HL-60 (cell line): Measurements from ENCODE around the gene CENPA.
A peak's percentile ranks its signal among the peaks of the same experiment; 100 is the strongest.

Experiments used
- POLR2AphosphoS5 ChIP-seq: IDR thresholded peaks from 2 replicates; pipeline ENCODE4 v1.6.1; 2012; ENCODE audit warnings: low read depth
- TF ChIP-seq, protein P1 (sequence below): IDR thresholded peaks from one replicate; pipeline ENCODE4 v1.5.1; 2011; ENCODE audit warnings: low read length, control low read depth, inconsistent platforms; ENCODE audit not compliant: insufficient read depth
- TF ChIP-seq, protein P2 (sequence below): IDR thresholded peaks from 2 replicates; pipeline ENCODE4 v1.6.1; 2012; ENCODE audit warnings: low read depth; ENCODE audit not compliant: insufficient replicate concordance

DNA sequence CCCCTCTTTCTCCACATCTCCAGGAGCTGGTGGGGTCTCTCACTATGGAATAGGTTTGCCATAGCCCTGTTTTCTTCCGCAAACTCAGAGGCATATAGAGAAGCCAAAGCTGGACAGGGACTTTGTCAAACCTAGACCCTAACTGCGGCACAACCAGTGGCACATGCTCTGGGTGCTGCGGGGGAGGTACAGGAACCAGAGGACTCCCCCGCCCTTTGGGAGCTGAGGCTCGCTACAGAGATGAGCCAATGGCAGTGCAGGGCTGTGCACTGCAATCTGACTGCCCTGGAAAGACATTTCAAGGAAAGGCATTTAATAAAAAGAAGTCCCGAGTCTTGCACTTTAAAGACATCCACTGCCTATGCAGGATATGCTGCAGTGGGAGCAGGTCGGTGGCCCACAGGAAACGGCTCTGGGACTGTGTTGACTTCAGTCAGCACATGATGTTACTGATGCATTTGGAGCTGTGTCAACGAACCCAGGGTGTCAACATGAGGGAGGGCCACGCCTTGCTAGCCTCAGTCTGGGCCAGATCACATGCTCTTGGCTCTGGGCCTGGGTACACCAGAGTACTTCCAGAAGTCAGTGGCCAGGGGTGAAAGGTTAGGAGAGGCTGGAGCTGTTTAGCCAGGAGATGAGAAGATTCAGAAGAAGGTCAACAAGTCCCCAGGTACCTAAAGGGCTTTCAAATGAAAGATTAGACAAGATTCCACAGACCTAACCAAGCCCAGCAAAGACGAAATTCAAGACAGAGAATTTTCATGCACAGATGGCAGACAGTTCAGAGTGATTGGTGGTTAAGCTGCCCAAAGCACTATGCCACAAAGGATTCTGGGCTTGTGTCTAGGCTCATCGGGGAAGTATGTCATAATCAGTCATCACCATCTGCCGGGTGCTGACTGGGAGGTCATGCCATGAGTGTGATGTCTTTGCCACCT, 13.5 kb upstream of the CENPA start:
- TF ChIP-seq, protein P1, sequence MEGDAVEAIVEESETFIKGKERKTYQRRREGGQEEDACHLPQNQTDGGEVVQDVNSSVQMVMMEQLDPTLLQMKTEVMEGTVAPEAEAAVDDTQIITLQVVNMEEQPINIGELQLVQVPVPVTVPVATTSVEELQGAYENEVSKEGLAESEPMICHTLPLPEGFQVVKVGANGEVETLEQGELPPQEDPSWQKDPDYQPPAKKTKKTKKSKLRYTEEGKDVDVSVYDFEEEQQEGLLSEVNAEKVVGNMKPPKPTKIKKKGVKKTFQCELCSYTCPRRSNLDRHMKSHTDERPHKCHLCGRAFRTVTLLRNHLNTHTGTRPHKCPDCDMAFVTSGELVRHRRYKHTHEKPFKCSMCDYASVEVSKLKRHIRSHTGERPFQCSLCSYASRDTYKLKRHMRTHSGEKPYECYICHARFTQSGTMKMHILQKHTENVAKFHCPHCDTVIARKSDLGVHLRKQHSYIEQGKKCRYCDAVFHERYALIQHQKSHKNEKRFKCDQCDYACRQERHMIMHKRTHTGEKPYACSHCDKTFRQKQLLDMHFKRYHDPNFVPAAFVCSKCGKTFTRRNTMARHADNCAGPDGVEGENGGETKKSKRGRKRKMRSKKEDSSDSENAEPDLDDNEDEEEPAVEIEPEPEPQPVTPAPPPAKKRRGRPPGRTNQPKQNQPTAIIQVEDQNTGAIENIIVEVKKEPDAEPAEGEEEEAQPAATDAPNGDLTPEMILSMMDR, result no peak
- TF ChIP-seq POLR2AphosphoS5, result peak; percentile 75
- TF ChIP-seq, protein P2, sequence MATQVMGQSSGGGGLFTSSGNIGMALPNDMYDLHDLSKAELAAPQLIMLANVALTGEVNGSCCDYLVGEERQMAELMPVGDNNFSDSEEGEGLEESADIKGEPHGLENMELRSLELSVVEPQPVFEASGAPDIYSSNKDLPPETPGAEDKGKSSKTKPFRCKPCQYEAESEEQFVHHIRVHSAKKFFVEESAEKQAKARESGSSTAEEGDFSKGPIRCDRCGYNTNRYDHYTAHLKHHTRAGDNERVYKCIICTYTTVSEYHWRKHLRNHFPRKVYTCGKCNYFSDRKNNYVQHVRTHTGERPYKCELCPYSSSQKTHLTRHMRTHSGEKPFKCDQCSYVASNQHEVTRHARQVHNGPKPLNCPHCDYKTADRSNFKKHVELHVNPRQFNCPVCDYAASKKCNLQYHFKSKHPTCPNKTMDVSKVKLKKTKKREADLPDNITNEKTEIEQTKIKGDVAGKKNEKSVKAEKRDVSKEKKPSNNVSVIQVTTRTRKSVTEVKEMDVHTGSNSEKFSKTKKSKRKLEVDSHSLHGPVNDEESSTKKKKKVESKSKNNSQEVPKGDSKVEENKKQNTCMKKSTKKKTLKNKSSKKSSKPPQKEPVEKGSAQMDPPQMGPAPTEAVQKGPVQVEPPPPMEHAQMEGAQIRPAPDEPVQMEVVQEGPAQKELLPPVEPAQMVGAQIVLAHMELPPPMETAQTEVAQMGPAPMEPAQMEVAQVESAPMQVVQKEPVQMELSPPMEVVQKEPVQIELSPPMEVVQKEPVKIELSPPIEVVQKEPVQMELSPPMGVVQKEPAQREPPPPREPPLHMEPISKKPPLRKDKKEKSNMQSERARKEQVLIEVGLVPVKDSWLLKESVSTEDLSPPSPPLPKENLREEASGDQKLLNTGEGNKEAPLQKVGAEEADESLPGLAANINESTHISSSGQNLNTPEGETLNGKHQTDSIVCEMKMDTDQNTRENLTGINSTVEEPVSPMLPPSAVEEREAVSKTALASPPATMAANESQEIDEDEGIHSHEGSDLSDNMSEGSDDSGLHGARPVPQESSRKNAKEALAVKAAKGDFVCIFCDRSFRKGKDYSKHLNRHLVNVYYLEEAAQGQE, result no peak
